GM21786 (cell line): ENCODE measurements around the gene VIT.

Experiments
- ATAC-seq: cut with Tn5 transposase; IDR thresholded peaks from one replicate; pipeline ENCODE4 v1.9.1; 2021; ENCODE audit not compliant: unreplicated experiment

VIT gene

GRCh38 chr2:36854241-36854640, 157.7 kb downstream of the VIT start:
- ATAC-seq: no peak

- ATAC-seq: no peak
These were observed 158.9 kb downstream of the VIT start for GRCh38 chr2:36855429-36855828.

- ATAC-seq: no peak
These were observed 161.2 kb downstream of the VIT start for GRCh38 chr2:36857713-36858112.

GRCh38 chr2:36858551-36859365, 162.3 kb downstream of the VIT start:
- ATAC-seq: peak; percentile 54

GRCh38 chr2:36859366-36859792, 162.9 kb downstream of the VIT start:
- no peak for ATAC-seq

GRCh38 chr2:36861896-36862295, 165.4 kb downstream of the VIT start:
- no peak for ATAC-seq
